HG03039 (cell line): ENCODE results near the gene ARTN.
A peak's percentile ranks its signal among the peaks of the same experiment; 100 is the strongest.

Source experiments
- ATAC-seq: cut with Tn5 transposase; IDR thresholded peaks from one replicate; pipeline ENCODE4 v1.9.1; 2021; ENCODE audit warnings: mild to moderate bottlenecking, moderate library complexity; ENCODE audit not compliant: unreplicated experiment

The ARTN gene

DNA sequence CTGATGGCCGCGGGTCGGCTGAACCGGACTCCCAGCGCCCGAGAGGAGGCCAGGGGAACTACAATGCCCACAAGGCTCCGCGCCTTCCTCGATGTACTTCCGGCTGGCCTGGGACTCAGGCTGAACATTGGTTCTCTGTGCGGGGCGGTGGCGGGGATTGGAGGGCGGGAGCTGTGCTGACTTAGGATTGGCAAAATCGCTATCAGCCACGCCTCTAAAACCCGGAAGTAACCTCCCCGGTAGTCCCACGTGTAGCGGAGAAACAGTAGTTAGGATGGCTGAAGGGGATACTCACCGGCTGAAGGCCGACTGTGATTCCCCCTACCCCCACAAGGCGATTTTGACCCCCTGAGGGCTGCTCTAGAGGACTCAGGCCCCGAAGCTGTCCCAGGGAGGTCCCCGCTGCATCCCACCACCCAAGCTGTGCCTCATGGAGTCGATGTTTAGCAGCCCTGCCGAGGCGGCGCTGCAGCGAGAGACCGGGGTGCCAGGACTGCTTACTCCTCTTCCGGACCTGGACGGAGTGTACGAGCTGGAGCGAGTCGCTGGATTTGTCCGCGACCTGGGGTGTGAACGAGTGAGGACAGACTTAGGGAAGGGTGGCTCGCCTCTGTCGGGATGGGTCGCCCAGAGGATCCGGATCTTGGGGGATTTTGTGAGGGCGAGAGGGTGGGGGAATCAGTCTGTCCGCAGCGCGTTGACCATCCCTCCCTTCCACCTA, 36.3 kb downstream of the ARTN start, which contains the start of gene DPH2:
TSS of gene DPH2 (plus strand) at position 265 of the 721 bp plus-strand sequence. CDS start at position 431, 166 bp downstream.
- peak; percentile 74 for ATAC-seq

DNA sequence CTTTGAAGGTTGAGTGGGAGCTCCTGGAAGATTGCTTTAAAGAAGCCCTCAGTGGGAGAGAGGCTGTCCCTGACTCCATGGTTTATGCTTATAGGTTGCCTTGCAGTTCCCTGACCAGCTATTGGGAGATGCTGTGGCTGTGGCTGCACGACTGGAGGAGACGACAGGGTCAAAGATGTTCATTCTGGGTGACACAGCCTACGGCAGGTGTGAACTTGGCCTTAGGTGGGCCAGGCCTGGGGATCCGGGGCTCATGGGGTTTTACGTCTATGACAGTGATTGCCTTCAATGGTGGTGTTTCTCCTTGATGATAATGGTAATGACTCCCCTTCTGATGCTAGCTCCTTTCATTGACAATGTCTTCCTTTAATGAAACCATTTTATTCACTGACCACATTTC, 36.9 kb downstream of the ARTN start:
- no peak for ATAC-seq

GRCh38 chr1:43970911-43971310, 37.3 kb downstream of the ARTN start:
- ATAC-seq: no peak

DNA sequence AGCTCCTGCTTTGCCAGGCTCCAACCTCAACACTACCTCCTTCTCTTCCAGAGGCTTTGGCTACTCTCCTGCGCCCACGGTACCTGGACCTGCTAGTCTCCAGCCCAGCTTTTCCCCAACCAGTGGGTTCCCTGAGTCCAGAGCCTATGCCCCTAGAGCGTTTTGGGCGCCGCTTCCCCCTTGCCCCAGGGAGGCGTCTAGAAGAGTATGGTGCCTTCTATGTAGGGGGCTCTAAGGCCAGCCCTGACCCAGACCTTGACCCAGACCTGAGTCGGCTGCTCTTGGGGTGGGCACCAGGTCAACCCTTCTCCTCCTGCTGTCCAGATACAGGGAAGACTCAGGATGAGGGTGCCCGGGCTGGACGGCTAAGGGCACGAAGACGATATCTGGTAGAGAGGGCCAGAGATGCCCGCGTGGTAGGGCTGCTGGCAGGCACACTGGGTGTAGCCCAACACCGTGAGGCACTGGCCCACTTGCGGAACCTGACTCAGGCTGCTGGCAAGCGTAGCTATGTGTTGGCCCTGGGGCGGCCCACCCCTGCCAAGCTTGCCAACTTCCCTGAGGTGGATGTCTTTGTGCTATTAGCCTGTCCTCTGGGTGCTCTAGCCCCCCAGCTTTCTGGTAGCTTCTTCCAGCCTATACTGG, 37.9 kb downstream of the ARTN start:
- ATAC-seq: no peak

GRCh38 chr1:43973981-43974442, 40.4 kb downstream of the ARTN start:
- no peak for ATAC-seq

DNA sequence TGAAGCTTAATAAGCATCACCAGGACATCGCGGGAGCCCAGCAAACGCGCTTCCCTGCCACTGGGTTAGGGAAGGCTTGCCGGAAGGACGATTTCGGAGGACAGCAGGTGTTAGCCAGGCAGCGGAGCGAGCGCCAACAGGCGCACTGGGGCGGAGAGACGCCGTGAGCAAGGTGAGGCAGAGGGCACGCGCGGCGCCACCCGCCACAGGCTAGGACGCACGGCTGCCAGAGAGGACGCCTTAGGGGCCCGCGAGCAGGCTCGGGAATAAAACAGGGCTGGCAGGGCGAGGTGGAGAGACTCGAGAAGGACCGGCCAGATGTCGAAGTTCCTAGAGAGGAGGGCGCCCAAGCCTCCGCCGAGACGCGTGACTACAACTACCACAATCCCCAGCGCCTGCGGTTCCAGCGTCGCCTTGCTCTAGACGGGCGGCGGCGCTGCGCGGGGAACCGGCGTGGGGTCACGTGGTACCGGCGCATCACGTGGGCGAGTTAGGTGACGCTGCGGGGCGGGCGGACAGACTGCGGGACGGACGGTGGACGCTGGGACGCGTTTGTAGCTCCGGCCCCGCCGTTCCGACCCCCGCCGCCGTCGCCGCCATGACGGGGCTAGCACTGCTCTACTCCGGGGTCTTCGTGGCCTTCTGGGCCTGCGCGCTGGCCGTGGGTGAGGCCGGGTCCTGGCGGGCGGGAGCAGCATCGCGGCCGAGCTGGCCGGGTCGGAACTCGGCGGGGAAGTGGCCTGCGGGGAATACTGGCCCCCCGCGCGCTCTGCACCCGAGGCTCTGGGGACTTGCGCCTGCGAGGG, 41.0 kb downstream of the ARTN start, which contains the start of gene ATP6V0B:
TSS of gene ATP6V0B (plus strand) at position 518 of the 806 bp plus-strand sequence. CDS start at position 599, 81 bp downstream.
- ATAC-seq: peak; percentile 63

- no peak for ATAC-seq
Observed at GRCh38 chr1:43975249-43975961, 41.8 kb downstream of the ARTN start.

DNA sequence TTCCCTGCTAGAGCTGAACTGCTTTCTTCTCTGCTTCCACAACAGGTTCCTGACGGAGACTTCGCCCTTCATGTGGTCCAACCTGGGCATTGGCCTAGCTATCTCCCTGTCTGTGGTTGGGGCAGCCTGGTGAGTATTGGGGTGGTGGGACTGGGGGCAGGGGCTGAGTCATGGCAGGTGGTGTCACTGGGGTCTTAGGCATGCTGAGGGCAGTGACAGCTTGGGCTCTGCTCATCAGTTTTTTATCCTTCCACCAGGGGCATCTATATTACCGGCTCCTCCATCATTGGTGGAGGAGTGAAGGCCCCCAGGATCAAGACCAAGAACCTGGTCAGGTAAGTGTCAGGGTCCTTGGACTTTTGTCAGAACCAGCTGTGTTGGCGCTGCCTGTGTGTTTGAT, 42.4 kb downstream of the ARTN start:
- no peak for ATAC-seq

- no peak for ATAC-seq
Observed at GRCh38 chr1:43976890-43977289, 43.3 kb downstream of the ARTN start.

GRCh38 chr1:43977376-43978263, 44.0 kb downstream of the ARTN start:
- ATAC-seq: no peak

- ATAC-seq: no peak
Observed at GRCh38 chr1:43978264-43978550, 44.6 kb downstream of the ARTN start.

GRCh38 chr1:43978551-43979260, 45.1 kb downstream of the ARTN start, which contains the start of gene B4GALT2:
Gene B4GALT2, plus strand, starts transcription at chr1:43979210. Its CDS starts 1,951 bp downstream, at chr1:43981161.
- ATAC-seq: no peak

GRCh38 chr1:43979261-43979527, 45.6 kb downstream of the ARTN start:
- ATAC-seq: no peak

- no peak for ATAC-seq
Observed at GRCh38 chr1:43979528-43980254, 46.1 kb downstream of the ARTN start.

DNA sequence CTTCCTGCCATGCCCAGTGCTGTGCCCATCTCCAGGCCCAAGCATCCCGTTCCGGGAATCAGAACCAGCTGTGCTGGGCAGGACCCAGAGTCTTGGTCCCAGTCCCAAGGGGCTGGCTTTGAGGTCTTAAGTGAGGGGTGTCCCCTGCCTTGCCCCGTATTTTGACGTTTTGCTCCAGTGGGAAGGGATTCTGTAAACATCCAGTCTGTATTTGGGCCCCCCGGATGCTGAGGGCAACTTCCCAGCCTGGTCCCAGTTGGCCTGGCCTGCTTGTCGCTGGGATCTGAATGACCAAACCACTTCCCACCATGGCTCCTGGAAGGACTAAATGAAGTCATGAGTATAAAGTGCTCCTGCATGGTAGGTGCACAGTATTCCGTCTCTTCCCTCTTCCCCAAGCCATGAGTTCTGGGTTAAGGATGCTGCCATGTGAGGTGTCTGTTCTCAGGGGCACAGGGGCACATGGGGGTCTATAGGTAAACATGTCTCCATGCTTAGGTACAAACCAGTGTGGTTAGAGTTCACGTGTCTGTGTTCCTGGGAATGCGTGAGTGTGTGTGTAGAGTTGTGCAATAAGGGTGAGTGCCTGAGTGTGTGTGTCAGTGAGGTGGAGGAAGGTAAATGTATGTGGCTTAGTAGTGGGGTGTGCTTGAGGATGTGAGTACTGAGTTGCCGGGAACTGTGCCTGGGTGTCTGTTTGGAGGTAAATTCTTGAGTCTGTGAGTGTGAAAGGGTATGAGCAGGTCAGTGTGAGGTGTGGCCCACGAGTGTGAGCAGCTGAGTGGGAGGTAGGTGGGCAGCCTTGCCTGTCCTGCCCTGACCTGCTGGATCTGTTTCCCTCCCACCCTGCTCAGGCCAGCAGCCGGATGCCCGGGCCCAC, 46.9 kb downstream of the ARTN start:
- ATAC-seq: no peak

DNA sequence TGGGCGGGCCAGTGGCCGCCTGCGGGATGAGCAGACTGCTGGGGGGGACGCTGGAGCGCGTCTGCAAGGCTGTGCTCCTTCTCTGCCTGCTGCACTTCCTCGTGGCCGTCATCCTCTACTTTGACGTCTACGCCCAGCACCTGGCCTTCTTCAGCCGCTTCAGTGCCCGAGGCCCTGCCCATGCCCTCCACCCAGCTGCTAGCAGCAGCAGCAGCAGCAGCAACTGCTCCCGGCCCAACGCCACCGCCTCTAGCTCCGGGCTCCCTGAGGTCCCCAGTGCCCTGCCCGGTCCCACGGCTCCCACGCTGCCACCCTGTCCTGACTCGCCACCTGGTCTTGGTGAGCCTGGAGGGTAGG, 47.5 kb downstream of the ARTN start:
- ATAC-seq: no peak

DNA sequence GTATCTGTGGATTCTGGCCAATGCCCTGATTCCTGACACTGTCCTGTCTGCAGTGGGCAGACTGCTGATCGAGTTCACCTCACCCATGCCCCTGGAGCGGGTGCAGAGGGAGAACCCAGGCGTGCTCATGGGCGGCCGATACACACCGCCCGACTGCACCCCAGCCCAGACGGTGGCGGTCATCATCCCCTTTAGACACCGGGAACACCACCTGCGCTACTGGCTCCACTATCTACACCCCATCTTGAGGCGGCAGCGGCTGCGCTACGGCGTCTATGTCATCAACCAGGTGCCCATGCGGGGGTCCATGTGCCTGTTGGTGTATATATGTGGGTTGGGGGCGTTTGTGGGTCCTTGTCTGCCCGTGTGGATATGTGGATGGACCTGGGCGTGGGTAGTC, 48.0 kb downstream of the ARTN start:
- ATAC-seq: no peak

GRCh38 chr1:43982241-43982640, 48.6 kb downstream of the ARTN start:
- no peak for ATAC-seq
